ENCODE data around the gene IL18RAP.

IL18RAP gene

DNA sequence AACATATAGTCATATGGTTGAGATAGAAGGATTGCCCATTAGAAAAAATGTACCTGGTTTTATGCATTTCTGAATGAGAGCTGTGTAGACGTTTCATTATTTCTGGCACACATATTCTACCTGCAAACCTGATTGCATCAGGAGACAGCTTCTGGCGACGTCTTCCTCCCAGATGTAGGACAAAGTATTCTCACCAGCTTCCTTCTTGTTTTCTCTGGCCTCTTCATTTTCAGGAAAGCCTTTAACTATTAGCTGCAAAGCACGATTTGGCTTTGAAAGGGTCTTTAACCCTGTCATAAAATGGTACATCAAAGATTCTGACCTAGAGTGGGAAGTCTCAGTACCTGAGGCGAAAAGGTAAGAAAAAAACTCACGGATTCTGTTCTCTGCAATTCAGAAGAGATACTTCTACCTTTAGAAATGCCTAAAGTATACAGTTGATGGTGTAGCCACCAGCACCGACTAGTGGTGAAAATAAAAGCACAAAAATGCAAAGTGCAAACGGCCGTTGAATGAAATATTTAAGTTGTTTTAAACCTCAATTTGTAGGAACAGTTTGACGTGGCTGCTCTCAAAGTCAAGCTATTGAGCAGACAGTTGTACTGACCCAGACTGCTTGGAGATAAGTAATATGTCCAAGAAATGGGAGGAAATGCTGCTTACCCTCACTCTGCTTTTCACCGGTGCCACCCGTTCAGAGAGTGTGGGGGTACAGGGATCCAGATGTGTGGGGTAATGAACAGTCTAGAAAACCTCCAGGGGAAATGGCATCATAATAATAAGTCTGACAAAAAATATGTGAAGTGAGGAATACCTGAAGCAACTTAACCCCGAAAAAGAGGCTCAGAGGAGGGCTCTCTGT, 20.2 kb downstream of the IL18RAP start:
- no peak overlapping the region for H3K27ac ChIP-seq (replicated peaks)
- peak in 1 of 2 experiments; percentile 52 for DNase-seq (ENCODE audit: low read depth in 1 of 2, low spot score in 1 of 2)
- H3K4me3 ChIP-seq (replicated peaks; ENCODE audit: insufficient read depth, low read length) = no peak overlapping the region
- no peaks in the 10 kb centered on the region for H3K27me3 ChIP-seq (ENCODE audit: insufficient read depth, poor library complexity, severe bottlenecking)
- TF ChIP-seq GABPA (IDR thresholded peaks at IDR 0.05; ENCODE audit: low read depth) (no peak), CTCF (IDR thresholded peaks at IDR 0.05; ENCODE audit: insufficient read depth, low read length) (peak; percentile 62), POLR2AphosphoS5 (IDR thresholded peaks at IDR 0.05; ENCODE audit: low read depth) (no peak)

- no peak for TF ChIP-seq GABPA (IDR thresholded peaks at IDR 0.05; ENCODE audit: low read depth)
- no peak for TF ChIP-seq CTCF (IDR thresholded peaks at IDR 0.05; ENCODE audit: insufficient read depth, low read length)
- TF ChIP-seq POLR2AphosphoS5 (IDR thresholded peaks at IDR 0.05; ENCODE audit: low read depth) = no peak
- TF ChIP-seq REST (IDR thresholded peaks at IDR 0.05; ENCODE audit: insufficient replicate concordance, low read depth) = no peak
- TF ChIP-seq SPI1 (IDR thresholded peaks at IDR 0.05; ENCODE audit: borderline replicate concordance, low read depth) = no peak
- Histone ChIP-seq H3K27me3 (ENCODE audit: insufficient read depth, poor library complexity, severe bottlenecking) (no peaks in the 10 kb centered on the region), H3K27ac (replicated peaks) (no peak overlapping the region), H3K4me3 (replicated peaks; ENCODE audit: insufficient read depth, low read length) (no peak overlapping the region)
- no peak for DNase-seq (ENCODE audit: low read depth in 1 of 2, low spot score in 1 of 2)
Measured at GRCh38 chr2:102444233-102444632, 21.3 kb downstream of the IL18RAP start.

GRCh38 chr2:102446936-102447335, 24.0 kb downstream of the IL18RAP start:
- TF ChIP-seq REST (IDR thresholded peaks at IDR 0.05; ENCODE audit: insufficient replicate concordance, low read depth) (no peak), CTCF (IDR thresholded peaks at IDR 0.05; ENCODE audit: insufficient read depth, low read length) (no peak), SPI1 (IDR thresholded peaks at IDR 0.05; ENCODE audit: borderline replicate concordance, low read depth) (no peak), POLR2AphosphoS5 (IDR thresholded peaks at IDR 0.05; ENCODE audit: low read depth) (no peak), GABPA (IDR thresholded peaks at IDR 0.05; ENCODE audit: low read depth) (no peak)

More at GRCh38 chr2:102446936-102447335, 24.0 kb downstream of the IL18RAP start:
- Histone ChIP-seq H3K27ac (replicated peaks) (no peak overlapping the region), H3K27me3 (ENCODE audit: insufficient read depth, poor library complexity, severe bottlenecking) (no peaks in the 10 kb centered on the region), H3K4me3 (replicated peaks; ENCODE audit: insufficient read depth, low read length) (no peak overlapping the region)
- no peak for DNase-seq (ENCODE audit: low read depth in 1 of 2, low spot score in 1 of 2)

All from HL-60 (cell line).